HepG2 (cell line): Measurements from ENCODE around the gene PPP4C. TPM values are rescaled to one million over a fixed set of nuclear protein-coding genes. Genes with fewer than 3 reads are reported as not detected.
A peak's percentile ranks its signal among the peaks of the same experiment; 100 is the strongest.

Experiments used
- HMGA1 ChIP-seq: sonication (generic); formaldehyde crosslinking; conservative IDR thresholded peaks from 2 replicates; pipeline ENCODE4 v1.4.0; 2020; ENCODE audit warnings: missing genetic modification reagents
- HNRNPLL ChIP-seq: fragments of 200-400 bp; formaldehyde crosslinking; IDR thresholded peaks from 2 replicates; pipeline ENCODE4 v1.6.1; 2017; ENCODE audit warnings: mild to moderate bottlenecking, low read depth, low read length; ENCODE audit not compliant: poor library complexity, severe bottlenecking
- IKZF4 ChIP-seq: sonication (generic); formaldehyde crosslinking; IDR thresholded peaks from 2 replicates; pipeline ENCODE4 v1.5.1; 2020; ENCODE audit warnings: borderline replicate concordance, mild to moderate bottlenecking, low read depth, missing genetic modification reagents; ENCODE audit errors: not compliant biosample characterization
- KAT8 ChIP-seq: IDR thresholded peaks from 2 replicates; pipeline ENCODE4 v1.6.1; 2016; ENCODE audit warnings: missing genetic modification reagents, missing compliant biosample characterization
- NFE2 ChIP-seq: sonication (generic); formaldehyde crosslinking; IDR thresholded peaks from 2 replicates; pipeline ENCODE4 v1.4.0; 2020; ENCODE audit warnings: missing genetic modification reagents
- PITX1 ChIP-seq: sonication (generic); formaldehyde crosslinking; IDR thresholded peaks from 2 replicates; pipeline ENCODE4 v1.5.1; 2020; ENCODE audit warnings: mild to moderate bottlenecking, missing genetic modification reagents
- RARA ChIP-seq: IDR thresholded peaks from 2 replicates; pipeline ENCODE4 v1.6.1; 2016; ENCODE audit warnings: missing genetic modification reagents, missing compliant biosample characterization
- RBAK ChIP-seq: sonication (generic); formaldehyde crosslinking; IDR thresholded peaks from 2 replicates; pipeline ENCODE4 v1.5.1; 2020; ENCODE audit warnings: mild to moderate bottlenecking, missing genetic modification reagents
- TEAD2 ChIP-seq: sonication (generic); formaldehyde crosslinking; IDR thresholded peaks from 2 replicates; pipeline ENCODE4 v1.9.0; 2021; ENCODE audit warnings: missing genetic modification reagents
- XRCC5 ChIP-seq: fragments of 200-400 bp; formaldehyde crosslinking; optimal IDR thresholded peaks from 2 replicates; pipeline ENCODE3; 2017; ENCODE audit warnings: mild to moderate bottlenecking, low read length
- ZBTB21 ChIP-seq: sonication (generic); formaldehyde crosslinking; IDR thresholded peaks from 2 replicates; pipeline ENCODE4 v1.4.0; 2020; ENCODE audit warnings: missing genetic modification reagents
- ZBTB38 ChIP-seq: sonication (generic); formaldehyde crosslinking; IDR thresholded peaks from 2 replicates; pipeline ENCODE4 v1.5.1; 2020; ENCODE audit warnings: mild to moderate bottlenecking, missing genetic modification reagents
- ZNF329 ChIP-seq: sonication (generic); formaldehyde crosslinking; IDR thresholded peaks from 2 replicates; pipeline ENCODE4 v1.9.0; 2021; ENCODE audit warnings: low read depth, mild to moderate bottlenecking, missing genetic modification reagents
- ZNF563 ChIP-seq: sonication (generic); formaldehyde crosslinking; IDR thresholded peaks from 2 replicates; pipeline ENCODE4 v1.8.0; 2022; ENCODE audit warnings: mild to moderate bottlenecking, moderate library complexity, missing genetic modification reagents
- polyA plus RNA-seq, 8 experiments: library from polyadenylated mRNA; depleted of rRNA in 3 of 8; stranded (reverse) in 7 of 8; unstranded in 1 of 8; fragments of >200 nt; fragmentation: Illumina TruSeq in 4 of 8; extraction: Trizol in 4 of 8; gene quantifications; 2 replicates each; pipeline versions ENCODE4 v1.2.1 to v1.2.3, GENCODE V29; 2011 to 2016; ENCODE audit warnings: low read depth in 4 of 8, missing spikeins in 1 of 8, mixed read lengths in 1 of 8; ENCODE audit not compliant: insufficient read depth in 1 of 8
- total RNA-seq, 5 experiments: library from RNA; depleted of rRNA; stranded (reverse); fragments of >200 nt; fragmentation: Illumina TruSeq; extraction: Trizol; gene quantifications; 2 replicates each; pipeline ENCODE4 v1.2.3, GENCODE V29; 2016; ENCODE audit warnings: low read depth in 1 of 5
- TF ChIP-seq, protein P1 (sequence below): sonication (generic); formaldehyde crosslinking; IDR thresholded peaks from 2 replicates; pipeline ENCODE4 v1.4.0; 2020; ENCODE audit warnings: missing genetic modification reagents
- TF ChIP-seq, protein P2 (sequence below): sonication (generic); formaldehyde crosslinking; IDR thresholded peaks from 2 replicates; pipeline ENCODE4 v1.8.0; 2022; ENCODE audit warnings: mild to moderate bottlenecking, missing genetic modification reagents, moderate library complexity
- TF ChIP-seq, protein P3 (sequence below): sonication (generic); formaldehyde crosslinking; IDR thresholded peaks from 2 replicates; pipeline ENCODE4 v1.4.0; 2020; ENCODE audit warnings: mild to moderate bottlenecking, missing genetic modification reagents
- TF ChIP-seq, protein P4 (sequence below): sonication (generic); formaldehyde crosslinking; IDR thresholded peaks from 2 replicates; pipeline ENCODE4 v1.5.0; 2020; ENCODE audit warnings: mild to moderate bottlenecking, missing genetic modification reagents
- TF ChIP-seq, protein P5 (sequence below): sonication (generic); formaldehyde crosslinking; IDR thresholded peaks from 2 replicates; pipeline ENCODE4 v1.4.0; 2020; ENCODE audit warnings: missing genetic modification reagents

The PPP4C gene
- total and polyA plus RNA-seq, 2 of the 13 experiments (the other 11 are each of a cell fraction or from before 2014, with no cell fraction given) = 176 to 220 TPM

DNA sequence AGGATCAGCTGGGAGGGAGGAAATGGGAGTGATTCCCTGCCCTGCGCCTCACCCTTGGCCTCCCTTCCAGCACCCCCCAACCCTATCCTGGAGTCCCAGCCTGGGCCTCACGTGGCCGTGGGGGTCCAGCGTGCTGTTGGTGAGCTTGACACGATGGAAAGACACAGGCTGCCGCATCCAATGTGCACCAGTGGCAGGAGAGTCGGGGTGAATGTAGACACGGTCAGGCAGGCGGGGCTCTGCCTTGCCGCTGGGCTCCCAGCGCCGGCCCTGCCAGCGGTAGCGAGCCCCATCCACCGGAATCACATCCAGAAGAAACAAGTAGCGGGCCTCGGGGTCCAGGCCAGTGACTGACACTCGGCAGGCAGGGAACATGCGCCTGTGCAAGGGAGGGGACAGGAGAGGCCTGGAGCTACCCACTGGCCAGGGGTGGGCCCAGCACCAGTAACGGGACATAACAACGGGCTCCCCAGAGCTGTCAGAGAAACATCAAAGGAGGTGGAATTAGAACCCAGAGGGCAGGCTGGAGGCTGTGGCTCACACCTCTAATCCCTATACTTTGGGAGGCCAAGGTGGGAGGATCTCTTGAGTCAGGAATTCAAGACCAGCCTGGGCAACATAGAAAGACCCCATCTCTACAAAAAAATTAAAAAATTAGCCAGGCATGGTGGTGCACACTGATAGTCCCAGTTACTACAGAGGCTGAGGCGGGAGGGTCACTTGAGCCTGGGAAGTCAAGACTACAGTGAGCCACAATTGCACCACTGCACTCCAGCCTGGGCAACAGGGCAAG lies 13.2 kb downstream of the PPP4C start (continued):
- 0 out of 2 replicates have a peak, but pooled peaks have one; percentile 35 for TF ChIP-seq TEAD2 (CRISPR knock-in tag)
- TF ChIP-seq KAT8 (CRISPR knock-in tag) = peak; percentile 54; the same call in 1 of the 2 replicates
- TF ChIP-seq, protein P1, sequence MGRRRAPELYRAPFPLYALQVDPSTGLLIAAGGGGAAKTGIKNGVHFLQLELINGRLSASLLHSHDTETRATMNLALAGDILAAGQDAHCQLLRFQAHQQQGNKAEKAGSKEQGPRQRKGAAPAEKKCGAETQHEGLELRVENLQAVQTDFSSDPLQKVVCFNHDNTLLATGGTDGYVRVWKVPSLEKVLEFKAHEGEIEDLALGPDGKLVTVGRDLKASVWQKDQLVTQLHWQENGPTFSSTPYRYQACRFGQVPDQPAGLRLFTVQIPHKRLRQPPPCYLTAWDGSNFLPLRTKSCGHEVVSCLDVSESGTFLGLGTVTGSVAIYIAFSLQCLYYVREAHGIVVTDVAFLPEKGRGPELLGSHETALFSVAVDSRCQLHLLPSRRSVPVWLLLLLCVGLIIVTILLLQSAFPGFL (CRISPR knock-in tag) = peak; percentile 22; the same call in 1 of the 2 replicates
- no peak for TF ChIP-seq NFE2 (CRISPR knock-in tag)
- TF ChIP-seq IKZF4 = peak; percentile 29
- peak; percentile 60 for TF ChIP-seq HNRNPLL
- no peak for TF ChIP-seq HMGA1
- TF ChIP-seq, protein P2, sequence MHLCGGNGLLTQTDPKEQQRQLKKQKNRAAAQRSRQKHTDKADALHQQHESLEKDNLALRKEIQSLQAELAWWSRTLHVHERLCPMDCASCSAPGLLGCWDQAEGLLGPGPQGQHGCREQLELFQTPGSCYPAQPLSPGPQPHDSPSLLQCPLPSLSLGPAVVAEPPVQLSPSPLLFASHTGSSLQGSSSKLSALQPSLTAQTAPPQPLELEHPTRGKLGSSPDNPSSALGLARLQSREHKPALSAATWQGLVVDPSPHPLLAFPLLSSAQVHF (CRISPR knock-in tag) = no peak
- TF ChIP-seq, protein P3, sequence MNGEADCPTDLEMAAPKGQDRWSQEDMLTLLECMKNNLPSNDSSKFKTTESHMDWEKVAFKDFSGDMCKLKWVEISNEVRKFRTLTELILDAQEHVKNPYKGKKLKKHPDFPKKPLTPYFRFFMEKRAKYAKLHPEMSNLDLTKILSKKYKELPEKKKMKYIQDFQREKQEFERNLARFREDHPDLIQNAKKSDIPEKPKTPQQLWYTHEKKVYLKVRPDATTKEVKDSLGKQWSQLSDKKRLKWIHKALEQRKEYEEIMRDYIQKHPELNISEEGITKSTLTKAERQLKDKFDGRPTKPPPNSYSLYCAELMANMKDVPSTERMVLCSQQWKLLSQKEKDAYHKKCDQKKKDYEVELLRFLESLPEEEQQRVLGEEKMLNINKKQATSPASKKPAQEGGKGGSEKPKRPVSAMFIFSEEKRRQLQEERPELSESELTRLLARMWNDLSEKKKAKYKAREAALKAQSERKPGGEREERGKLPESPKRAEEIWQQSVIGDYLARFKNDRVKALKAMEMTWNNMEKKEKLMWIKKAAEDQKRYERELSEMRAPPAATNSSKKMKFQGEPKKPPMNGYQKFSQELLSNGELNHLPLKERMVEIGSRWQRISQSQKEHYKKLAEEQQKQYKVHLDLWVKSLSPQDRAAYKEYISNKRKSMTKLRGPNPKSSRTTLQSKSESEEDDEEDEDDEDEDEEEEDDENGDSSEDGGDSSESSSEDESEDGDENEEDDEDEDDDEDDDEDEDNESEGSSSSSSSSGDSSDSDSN = peak; percentile 82
- peak; percentile 70 for TF ChIP-seq PITX1 (CRISPR knock-in tag)
- TF ChIP-seq, protein P4, sequence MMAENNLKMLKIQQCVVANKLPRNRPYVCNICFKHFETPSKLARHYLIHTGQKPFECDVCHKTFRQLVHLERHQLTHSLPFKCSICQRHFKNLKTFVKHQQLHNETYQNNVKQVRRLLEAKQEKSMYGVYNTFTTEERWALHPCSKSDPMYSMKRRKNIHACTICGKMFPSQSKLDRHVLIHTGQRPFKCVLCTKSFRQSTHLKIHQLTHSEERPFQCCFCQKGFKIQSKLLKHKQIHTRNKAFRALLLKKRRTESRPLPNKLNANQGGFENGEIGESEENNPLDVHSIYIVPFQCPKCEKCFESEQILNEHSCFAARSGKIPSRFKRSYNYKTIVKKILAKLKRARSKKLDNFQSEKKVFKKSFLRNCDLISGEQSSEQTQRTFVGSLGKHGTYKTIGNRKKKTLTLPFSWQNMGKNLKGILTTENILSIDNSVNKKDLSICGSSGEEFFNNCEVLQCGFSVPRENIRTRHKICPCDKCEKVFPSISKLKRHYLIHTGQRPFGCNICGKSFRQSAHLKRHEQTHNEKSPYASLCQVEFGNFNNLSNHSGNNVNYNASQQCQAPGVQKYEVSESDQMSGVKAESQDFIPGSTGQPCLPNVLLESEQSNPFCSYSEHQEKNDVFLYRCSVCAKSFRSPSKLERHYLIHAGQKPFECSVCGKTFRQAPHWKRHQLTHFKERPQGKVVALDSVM (CRISPR knock-in tag) = peak; percentile 89
- peak; percentile 68; the same call in 1 of the 2 replicates for TF ChIP-seq ZBTB38 (CRISPR knock-in tag)
- TF ChIP-seq ZNF329 = 0 out of 2 replicates have a peak, but pooled peaks have one; percentile 30
- TF ChIP-seq XRCC5 = peak; percentile 40
- TF ChIP-seq ZBTB21 = no peak
- 0 out of 2 replicates have a peak, but pooled peaks have one; percentile 36 for TF ChIP-seq RBAK (CRISPR knock-in tag)
- 0 out of 2 replicates have a peak, but pooled peaks have one; percentile 21 for TF ChIP-seq ZNF563 (CRISPR knock-in tag)
- TF ChIP-seq, protein P5, sequence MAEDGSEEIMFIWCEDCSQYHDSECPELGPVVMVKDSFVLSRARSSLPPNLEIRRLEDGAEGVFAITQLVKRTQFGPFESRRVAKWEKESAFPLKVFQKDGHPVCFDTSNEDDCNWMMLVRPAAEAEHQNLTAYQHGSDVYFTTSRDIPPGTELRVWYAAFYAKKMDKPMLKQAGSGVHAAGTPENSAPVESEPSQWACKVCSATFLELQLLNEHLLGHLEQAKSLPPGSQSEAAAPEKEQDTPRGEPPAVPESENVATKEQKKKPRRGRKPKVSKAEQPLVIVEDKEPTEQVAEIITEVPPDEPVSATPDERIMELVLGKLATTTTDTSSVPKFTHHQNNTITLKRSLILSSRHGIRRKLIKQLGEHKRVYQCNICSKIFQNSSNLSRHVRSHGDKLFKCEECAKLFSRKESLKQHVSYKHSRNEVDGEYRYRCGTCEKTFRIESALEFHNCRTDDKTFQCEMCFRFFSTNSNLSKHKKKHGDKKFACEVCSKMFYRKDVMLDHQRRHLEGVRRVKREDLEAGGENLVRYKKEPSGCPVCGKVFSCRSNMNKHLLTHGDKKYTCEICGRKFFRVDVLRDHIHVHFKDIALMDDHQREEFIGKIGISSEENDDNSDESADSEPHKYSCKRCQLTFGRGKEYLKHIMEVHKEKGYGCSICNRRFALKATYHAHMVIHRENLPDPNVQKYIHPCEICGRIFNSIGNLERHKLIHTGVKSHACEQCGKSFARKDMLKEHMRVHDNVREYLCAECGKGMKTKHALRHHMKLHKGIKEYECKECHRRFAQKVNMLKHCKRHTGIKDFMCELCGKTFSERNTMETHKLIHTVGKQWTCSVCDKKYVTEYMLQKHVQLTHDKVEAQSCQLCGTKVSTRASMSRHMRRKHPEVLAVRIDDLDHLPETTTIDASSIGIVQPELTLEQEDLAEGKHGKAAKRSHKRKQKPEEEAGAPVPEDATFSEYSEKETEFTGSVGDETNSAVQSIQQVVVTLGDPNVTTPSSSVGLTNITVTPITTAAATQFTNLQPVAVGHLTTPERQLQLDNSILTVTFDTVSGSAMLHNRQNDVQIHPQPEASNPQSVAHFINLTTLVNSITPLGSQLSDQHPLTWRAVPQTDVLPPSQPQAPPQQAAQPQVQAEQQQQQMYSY (CRISPR knock-in tag) = peak; percentile 35; the same call in 1 of the 2 replicates
- TF ChIP-seq RARA (CRISPR knock-in tag) = no peak
